Ramos (cell line): ENCODE results near the gene KCNJ18.
"Not testable (repeated sequence)": the region's sequence is repeated elsewhere in the genome, so short reads cannot be mapped to it uniquely, and the experiment has no call there.

Experiments used
- in situ Hi-C: fragments of 300-500 bp; cut with MboI; formaldehyde crosslinking; loops from one replicate; pipeline ENCODE4 v1.14.3; 2022; ENCODE audit warnings: low sequenced_read_pairs; ENCODE audit not compliant: unreplicated experiment

KCNJ18 gene

DNA sequence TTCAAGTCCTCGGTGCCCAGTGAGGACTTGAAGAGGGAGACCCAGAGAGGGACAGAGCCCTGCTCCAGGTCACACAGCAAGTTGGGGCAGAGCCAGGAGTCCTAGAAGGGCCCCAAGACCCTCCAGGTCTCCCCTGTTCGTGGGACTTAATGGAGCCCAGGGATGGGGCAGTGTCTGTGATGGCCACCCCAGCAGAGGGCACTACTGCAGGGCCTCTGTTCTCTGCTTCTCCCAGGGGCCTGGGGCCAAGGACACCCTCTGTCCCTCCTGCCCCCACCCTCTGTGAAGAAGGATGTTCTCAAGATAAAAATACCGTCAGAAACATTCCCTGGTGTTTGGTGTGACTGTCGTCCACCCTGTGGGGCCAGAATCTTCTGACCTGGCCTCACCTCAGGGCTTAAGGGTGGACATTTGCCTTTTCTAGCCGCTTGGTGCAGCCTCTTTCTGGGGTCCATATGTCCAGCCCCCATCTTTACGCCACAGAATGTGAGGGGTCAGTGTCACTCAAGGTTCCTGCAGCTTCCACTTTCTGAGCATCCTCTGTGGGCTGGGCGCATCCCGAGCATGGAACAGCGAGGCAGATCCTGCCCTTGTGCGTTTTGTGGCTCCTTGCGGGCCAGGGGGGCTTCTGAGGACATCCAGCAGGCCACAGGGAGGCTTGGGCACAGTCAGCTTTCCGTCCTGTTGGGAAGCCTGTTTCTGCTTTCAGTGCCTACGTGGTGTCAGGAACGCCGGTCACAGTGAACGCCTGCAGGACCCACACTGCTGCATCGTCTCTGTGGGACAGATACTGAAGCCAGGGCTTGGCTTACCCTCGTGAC is at the start of gene KCNJ18:
Gene KCNJ18 (plus strand): TSS at position 641 of the 821 bp plus-strand sequence. CDS start 10,264 bp downstream, outside the sequence.
- in situ Hi-C loops: not testable (repeated sequence)

DNA sequence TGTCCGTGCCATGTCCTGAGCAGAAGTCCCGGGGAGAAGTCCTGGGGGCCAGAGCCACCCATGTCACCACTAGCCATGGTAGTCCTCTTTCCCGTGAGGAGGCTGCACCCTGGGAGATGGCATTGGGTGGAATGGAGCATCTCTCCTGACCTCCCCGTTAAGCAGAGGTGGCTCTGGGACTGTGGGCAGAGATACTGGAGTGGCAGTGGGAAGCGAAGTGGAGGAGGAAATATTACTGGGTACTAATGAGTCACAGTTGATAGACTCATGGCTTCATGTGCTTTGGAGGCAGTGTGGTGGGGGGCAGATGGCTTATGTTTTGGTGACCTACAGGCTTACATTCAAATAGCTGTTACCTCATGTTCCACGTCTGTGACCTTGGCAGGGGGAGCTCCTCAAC is 44.2 kb upstream of the KCNJ18 start:
- in situ Hi-C loops: not testable (repeated sequence)

DNA sequence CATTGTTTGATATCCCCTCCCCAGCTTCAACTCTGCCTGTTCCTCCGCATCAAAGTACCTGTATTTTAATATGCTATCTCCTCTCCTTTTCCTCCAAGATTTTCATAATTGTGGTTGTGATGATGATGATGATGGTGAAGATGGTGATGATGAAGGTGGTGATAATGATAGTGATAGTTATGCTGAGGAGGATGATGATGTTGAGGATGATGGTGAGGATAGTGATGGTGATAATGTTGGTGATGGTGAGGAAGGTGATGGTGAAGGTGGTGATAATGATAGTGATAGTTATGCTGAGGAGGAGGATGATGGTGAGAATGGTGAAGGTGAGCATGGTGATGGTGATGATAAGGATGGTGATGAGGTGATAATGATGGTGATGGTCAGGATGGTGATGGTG is 42.3 kb upstream of the KCNJ18 start:
- in situ Hi-C loops: not testable (repeated sequence)

DNA sequence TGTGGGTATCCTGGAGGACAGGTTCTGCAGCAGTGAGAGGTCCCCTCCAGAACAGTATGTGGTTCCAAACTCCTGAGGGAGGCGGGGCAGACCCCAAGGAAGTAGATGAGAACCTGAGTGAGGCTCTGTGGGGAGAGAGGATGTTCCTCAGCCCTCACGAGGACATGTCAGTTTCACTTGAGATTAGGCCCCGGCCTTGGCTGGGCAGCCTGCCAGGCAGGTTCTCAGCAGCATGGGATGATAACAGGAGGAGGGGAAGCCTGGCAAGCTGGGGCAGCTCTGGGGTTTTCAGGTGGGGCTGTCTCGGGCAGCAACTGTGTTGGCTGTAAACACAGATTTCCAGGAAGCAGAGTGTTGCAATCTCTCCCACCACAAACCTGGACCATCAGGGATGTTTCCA is 40.3 kb upstream of the KCNJ18 start:
- in situ Hi-C loops: not testable (repeated sequence)

DNA sequence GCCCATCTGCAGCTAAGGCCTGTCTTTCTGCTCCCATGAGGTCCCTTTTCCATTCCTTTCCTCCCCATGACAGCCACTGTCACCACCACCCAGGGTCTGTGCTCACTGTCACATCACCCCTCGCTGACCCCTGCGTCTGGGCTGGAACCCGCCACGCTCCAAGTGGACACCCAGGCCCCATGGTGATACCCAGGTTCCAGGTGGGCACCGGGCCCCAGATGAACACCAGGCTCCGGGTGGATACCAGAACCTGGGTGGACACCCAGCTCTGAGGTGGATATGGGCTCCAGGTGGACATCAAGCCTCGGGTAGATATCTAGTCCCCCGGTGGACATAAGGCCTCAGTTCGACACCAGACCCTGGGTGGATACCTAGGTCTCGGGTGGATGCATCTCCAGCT is 39.1 kb upstream of the KCNJ18 start:
- in situ Hi-C loops: not testable (repeated sequence)

DNA sequence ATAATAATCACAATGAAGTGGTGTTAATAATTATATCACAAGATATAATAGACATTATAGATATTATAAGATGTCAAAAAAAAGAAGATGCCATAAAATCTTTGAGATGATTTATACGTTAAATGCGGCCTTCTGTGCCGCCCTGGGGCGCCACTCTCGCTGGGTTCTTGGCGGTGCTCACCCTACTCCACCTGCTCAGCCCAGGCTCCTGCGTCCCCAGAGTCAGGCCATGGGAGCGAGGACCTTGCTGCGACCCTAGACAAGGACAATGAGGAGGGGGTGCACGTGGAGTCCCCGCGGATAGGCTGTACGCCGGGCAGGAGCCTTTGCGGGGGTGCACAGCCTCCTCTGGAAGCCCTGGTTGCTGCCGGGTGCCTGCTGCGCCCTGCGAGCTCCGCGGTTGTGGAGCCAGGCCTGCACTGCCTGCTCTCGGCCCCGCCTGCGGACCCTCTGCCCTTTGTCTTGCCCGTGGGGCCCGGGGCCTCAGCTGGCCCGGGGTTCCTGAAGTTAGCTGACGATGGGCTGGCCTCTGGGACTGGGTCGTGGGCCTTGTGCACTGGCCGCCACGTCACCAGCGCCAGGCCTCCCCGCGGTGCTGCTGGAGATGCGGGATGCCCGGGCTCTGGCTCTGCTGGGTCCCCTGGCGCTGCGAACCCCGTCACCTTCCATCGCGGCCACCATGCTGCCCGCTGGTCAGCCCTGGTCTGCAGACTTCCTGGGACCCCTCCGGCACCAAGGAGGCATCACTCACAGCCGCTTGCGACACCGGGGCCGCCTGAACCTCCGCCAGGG is 35.6 kb upstream of the KCNJ18 start:
- in situ Hi-C loops: not testable (repeated sequence)

DNA sequence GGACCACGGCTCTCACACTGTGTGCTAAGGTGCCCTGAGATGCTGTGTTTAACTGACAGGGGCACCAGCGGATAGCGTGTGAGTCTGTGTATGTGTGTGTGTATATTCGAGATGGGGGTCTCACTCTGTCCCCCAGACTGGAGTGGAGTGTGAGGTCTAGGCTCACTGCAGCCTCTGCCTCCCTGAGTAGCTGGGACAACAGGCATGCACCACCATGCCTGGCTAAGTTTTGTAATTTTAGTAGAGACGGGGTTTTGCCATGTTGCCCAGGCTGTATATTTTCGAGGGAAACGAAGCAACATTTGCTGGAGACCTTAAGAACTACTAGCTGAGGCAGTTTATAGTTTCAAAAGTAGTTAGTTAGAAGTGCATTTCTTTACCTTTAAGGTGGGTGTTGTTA is 32.7 kb upstream of the KCNJ18 start:
- in situ Hi-C loops: not testable (repeated sequence)

DNA sequence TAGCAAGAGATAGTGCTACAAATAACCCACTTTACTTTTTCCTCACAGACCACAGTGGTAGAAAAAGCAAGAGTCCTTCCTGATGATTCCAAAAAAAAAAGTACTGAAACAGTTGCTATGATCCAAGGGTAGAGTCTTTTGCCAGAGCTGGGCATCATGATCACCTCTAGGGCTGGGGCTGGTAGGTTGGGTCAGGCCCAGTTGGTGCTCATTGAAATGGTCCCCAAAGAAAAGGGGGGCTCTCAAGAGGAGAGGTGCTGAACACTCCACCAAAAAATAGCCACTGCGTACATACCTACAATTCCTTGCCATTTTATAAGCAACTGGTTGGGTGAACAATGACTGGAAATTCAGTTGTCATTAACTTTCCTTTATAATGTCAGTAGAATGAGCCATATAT is 30.9 kb upstream of the KCNJ18 start:
- in situ Hi-C loops: not testable (repeated sequence)

DNA sequence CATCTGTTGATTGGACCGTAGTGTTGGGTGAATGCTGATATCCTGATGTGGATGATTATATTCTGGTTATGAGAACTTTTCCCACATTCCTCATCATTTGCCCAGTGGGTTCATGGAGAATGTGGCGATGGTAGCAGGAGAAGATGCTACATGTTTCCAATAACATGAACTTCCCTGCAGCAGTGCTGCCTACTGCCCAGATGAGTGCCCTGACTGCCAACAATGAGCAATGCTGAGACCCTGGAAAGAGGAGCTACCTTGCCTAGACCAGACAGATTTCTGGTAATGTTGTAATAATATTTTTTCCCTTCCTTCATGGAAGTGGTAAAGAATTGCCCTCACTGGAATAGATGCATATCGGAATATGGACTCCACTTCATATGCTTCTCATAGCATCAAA is 29.2 kb upstream of the KCNJ18 start:
- in situ Hi-C loops: not testable (repeated sequence)

DNA sequence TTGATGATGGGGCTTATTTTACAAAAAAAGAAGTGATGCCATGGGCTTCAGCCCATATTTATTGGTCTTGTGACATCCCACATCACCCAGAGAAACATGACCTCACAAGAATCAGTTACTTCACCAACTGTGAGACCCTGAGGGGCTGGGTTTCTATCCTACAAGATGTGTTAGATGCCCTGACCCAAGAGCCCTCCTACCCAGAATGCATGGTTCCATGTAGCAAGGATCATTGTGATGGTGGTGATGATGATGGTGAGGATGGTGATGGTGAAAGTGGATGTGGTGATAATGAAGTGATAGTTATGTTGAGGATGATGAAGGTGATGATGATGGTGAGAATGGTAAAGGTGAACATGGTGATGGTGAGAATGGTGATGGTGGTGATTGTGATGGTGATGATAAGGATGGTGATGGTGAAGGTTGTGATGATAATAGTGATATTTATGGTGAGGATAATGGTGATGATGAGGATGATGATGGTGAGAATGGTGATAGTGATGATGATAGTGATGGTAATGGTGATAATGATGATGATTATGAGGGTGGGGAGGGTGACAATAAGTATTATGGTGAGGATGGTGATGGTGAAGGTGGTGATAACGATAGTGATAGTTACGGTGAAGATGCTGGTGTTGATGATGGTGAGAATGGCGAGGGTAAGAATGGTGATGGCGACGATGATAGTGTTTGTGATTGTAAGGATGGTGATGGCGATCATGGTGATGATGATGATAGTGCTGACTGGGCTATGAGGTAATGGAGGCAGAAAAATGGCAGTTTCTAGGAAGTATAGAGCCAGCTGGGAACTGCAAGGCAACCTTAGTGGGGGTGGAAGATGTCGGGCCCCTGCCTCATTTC is 28.5 kb upstream of the KCNJ18 start:
- in situ Hi-C loops: not testable (repeated sequence)

DNA sequence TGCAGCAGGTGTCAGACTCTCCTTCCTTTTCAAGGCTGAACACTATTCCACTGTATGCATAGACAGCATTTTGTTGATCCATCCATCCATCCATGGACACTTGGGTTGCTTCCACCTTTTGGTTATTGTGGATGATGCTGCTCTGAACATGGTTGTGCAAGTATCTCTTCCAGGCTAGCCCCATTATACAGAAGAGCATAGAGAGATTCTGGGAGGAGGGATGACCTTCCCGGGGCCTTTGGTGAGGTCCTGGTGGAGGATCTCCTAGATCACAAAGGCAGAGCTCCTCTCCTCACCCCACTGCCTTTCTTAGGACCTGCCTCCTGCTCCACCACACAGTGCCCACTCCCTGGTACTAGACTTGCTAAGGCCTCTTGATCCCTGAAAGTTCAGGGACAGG is 27.2 kb upstream of the KCNJ18 start:
- in situ Hi-C loops: not testable (repeated sequence)

DNA sequence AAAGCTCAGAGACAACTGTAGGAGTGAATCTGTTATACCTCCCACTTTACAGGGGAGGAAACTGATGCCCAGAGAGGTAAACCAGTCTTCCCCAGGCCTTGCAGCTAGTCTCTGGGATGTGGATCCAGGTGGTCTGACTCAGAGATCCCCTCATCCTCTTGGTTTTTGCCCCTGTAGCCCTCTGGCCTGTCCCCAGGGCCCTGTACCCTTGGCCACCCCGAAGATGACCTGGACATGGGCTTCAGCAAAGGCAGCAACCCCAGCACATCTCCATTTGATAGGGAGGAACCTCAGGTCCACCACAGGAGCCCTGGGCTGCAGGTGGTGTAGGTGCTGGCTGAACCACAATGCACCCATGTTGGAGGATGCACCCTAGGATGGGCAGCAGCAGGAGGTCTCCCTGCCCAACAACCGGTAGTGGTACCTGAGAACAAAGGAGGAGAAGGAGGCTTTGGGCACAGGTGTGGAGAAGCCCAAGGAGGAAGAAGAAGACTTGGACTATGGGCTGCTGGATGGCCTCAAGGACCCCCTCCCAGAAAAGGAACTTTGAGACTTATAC is 26.3 kb upstream of the KCNJ18 start:
- in situ Hi-C loops: not testable (repeated sequence)

DNA sequence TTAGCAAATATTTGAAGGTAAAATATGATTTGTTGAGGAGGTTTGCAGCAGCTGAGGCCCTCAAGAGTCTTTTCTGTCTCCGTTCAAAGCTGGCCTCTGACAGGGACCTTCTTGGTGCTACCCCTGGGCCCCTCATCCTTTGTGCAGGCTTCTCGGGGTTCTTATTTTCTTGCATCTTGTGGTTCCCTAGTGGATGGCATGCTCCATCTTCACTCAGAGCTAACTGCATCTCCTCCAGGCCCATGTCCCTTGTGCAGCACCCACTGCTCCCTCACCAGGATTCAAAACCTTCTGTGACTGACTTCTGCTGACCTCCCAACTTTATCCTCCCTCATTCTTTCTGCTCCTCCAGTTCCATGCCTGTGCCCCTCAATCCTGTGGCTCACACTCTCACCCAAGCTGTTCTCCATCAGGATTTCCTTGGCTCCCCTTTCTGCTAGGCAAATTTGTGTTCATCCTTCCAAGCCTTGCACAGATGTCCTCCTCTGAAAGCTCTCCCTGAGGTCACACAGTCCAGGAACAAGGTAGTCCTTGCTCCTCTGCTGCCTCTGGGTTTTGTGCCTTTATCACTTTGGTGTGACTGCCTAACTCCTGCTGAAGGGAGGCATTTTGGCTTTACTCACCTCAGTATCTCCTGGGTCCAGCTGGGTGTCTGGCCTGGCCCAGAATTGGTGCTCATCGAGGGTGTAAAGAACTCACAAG is 25.5 kb upstream of the KCNJ18 start:
- in situ Hi-C loops: not testable (repeated sequence)

DNA sequence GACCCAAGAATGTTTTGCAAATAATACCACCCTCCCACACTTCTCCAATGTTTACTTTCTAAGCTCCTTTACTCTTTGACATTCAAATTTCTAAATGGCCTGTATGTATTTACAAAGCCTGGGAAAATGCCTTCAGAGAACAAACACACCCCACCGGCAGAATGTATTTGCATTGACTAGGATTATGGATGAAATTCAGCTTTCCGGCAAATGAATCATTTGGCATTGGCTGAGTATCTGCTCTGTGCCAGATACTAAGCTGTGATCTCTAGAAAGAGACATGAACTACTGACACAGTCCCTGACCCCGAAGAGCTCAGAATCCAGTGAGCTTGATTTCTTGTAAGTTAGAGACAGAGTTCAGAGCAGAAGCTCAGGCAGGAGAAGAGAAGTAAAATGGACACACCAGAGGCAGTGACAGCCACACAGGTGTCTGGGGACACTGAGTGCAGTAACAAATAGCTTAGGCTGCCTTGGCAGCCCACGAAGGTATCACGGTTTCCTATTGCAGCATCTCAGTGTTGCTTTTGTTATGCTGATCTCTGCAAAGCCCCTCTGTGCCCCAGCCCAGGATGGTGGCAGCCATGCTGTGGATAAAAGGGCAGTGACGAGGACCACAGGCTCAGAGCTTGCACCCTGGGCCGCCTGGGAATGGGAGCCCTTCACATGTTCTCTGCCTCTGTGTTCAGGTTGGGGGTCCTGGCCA is 24.8 kb upstream of the KCNJ18 start:
- in situ Hi-C loops: not testable (repeated sequence)

DNA sequence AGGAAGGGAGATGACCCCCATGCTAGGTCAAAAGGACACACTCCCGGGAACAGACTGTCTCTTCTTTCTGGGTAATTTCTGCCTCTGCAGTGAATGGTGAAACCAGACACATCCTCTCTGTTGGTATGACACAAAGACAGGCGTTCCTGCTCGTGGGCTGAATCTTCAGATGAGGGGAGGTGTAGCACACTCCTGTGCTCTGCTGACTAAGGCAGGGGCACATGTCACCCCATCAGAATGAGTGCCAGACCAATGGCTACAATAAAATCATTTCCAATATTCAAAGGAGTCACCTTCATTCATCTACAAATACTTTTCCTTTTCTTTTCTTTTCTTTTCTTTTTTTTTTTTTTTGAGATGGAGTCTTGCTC is 24.2 kb upstream of the KCNJ18 start:
- in situ Hi-C loops: not testable (repeated sequence)

DNA sequence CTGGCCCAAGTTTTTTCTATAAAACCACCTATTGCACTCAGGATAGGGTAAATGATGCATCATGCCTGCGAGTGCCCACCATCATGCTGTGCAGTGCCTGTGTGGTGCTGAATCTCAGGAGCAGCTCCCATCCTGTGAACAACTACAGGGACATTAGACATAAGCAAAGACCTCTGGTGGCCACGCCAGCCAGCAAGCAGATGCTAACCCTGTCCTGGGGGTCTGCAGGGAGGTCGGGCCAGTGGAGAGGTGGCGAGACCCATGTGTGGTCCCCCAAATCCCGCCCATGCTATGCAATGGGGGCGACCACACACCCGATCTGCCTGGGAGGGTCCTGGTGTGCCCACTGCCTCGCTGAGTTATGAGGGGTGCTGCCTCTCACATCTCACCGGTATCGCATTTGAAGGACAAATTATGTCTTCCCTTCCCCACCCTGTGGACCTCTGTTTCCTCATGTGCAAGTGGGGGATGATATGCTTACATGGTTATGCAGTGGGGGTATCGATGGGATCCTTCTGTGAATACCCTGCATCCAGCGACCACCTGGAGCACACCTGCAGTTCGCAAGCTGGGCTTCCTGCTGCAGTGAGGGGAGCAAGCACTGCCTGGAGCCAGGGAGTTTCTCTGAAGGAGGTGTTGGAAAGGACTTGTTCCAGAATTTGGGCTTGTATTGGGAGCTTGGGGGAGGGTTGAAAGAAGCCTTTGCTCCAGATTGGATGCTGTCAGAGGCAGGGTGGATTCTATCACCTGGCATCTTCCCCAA is 23.4 kb upstream of the KCNJ18 start:
- in situ Hi-C loops: not testable (repeated sequence)

DNA sequence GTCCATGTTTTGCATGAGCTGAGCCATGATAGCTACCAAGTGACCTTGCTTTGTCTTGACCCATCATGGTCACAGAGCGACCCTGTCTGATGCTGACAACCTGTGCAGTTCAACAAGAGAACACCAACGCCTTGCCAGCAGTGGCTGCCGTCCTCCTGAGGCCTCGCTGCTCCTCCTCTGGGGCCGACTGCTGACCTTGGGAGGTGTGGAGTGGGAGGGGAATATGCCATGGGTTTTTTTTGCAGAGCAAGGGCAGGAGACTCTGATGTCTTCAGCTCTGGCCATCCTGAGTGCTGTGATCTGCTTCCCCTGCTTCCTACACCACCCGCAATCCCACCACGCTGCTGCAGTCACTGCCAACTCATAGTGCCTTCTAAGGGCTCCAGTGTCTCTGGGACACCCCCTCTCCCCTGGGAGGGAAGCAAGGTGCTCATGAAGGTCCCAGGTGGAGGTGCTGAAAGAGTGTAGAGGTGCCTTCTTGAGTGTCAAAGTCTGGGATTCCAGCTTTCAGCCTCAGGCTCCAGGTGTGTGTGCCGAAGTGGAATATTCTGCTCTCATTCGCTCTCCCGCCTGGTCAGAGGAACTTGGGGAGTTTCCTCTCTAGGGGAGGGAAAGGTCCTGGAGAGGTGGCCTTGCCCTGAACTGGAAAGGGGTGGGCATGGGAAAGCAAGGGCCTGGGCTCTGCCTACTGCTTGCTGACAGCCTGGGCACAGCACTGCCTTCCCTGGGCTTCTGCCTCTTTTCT is 22.5 kb upstream of the KCNJ18 start:
- in situ Hi-C loops: not testable (repeated sequence)
